ENCODE data around the gene AKTIP.

AKTIP gene

DNA sequence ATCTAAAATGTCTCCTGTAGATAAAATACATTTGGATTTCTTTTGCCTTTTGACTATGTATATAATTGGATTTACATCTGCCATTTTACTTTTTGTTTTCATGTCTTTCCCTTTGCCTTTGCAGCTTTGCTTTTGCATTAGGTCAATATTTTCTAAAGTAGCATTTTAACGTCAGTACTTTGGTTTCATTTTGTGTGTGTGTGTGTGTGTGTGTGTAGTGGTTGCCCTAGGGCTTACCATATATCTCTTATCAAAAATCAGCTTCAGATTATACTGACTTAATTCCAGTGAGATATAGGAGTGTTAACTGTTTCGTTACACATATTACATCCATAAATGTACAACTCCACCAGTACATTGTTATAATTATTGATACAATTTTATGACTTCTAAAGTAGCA, 26.1 kb downstream of the AKTIP start:
- no peak for DNase-seq

GRCh38 chr16:53465606-53466280, 37.3 kb downstream of the AKTIP start:
- DNase-seq, result no peak

DNA sequence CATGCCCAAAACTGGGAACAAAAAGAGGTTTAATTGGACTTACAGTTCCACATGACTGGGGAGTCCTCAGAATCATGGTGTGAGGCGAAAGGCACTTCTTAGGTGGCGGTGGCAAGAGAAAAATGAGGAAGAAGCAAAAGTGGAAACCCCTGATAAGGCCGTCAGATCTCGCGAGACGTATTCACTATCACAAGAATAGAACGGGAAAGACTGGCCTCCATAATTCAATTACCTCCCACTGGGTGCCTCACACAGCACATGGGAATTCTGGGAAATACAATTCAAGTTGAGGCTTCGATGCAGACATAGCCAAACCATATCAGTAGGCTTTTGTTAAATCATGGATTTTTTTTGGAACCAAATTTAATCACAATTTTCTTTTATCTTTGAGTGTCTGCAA, 44.4 kb downstream of the AKTIP start:
- no peak for DNase-seq

DNA sequence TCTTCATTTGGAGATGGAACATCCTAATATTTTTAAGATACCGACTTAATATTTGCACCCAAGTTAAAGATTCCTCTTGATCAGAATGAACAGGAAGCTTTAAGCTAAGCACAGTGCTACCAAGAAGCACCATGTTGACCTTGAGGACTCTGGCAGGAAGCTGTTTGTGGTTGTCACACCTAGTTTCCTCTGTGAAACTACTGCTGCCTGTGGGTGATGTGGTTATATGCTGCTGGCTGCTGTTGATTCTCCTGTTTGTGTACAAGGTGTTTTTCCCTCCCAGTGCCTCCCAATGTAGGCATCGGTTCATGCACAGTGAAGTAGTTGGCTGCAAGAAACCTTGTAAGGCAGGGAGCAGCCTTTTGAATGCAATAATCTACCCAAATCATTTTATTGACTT, 45.3 kb downstream of the AKTIP start:
- no peak for DNase-seq

- no peak for DNase-seq
Measured at GRCh38 chr16:53456625-53457024, 46.4 kb downstream of the AKTIP start.

DNA sequence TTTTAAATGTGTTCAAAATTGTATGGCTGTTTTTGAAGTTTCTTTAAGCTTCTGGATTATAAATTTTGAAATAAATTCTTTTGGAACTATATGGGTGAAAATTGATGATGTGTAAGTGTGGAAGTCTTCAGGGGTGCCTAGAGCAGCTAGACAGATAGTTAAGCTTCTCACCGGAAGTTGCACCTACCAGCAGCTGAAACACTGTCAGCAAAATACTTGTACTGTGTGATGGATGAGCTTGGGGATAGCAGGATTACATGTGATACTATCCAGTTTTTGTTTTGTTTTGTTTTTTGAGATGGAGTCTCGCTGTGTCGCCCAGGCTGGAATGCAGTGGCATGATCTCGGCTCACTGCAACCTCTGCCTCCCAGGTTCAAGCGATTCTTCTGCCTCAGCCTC, 49.1 kb downstream of the AKTIP start:
- no peak for DNase-seq

- no peak for DNase-seq
Measured at GRCh38 chr16:53449816-53450517, 53.0 kb downstream of the AKTIP start.

DNA sequence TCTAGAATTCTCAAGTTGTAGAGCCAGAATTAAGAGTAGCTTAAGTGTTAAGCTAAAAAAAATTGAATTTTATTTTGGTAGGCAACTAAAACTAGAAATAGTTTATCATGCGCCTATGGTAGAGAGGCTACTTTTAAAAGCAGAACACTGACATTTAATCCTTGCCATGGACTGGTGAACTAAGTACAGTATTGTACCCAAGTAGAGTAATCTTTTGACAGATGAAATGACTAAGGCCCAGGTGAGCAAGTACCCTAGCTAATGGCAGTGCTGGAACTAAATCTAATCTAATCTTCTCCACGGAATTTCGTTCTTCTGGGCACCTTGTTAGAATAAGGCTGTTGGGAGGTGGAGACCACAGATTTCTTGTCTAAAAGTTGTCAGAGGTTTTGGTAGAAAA, 56.9 kb downstream of the AKTIP start:
- no peak for DNase-seq

GRCh38 chr16:53445534-53445933, 57.5 kb downstream of the AKTIP start:
- DNase-seq, result no peak
